GM21529 (cell line): ENCODE results near the gene CD3G.
"Not testable (repeated sequence)": the region's sequence is repeated elsewhere in the genome, so short reads cannot be mapped to it uniquely, and the experiment has no call there.

Experiments
- ATAC-seq: cut with Tn5 transposase; IDR thresholded peaks from one replicate; pipeline ENCODE4 v1.9.1; 2021; ENCODE audit not compliant: unreplicated experiment

The CD3G gene

DNA sequence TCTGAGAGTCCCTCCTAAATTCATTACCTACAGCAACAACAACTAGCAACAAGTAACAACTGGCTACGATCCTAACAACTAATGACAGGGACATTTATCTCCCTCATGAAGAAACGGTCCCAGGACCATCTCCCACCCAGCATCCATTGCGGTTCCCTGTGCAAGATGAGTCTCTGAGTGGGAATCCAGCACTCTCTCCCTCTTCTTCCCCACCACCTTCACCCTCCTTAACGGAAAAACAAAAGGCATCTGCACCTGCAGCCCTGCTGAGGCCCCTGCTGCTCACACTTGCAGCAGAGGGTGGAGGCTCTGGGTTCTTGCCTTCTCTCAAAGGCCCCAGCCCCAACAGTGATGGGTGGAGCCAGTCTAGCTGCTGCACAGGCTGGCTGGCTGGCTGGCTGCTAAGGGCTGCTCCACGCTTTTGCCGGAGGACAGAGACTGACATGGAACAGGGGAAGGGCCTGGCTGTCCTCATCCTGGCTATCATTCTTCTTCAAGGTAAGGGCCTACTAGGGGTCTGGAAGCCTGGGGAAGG is at the start of gene CD3G:
TSS of gene CD3G (plus strand) at position 364 of the 535 bp plus-strand sequence. CDS start at position 444, 80 bp downstream.
- no peak for ATAC-seq

DNA sequence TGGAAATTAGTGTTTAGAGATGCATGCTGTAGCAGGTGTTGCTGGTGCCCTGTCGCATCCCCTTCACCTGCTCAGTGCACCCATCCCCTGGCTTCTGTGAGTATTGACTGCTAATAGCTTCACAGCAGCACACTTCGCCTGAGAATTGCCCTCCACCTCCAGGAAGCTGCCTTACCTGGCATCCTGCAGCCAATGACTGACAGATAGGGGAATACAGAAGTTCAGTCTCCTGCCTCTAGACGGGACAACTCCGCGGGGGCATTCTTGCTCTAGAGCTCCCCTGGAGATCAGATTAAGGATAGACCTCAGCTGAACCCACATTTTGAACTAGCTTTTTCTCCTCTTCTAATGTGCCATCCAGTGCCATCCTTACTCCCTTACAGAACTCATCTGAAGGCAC is 48.9 kb upstream of the CD3G start:
- ATAC-seq: no peak

DNA sequence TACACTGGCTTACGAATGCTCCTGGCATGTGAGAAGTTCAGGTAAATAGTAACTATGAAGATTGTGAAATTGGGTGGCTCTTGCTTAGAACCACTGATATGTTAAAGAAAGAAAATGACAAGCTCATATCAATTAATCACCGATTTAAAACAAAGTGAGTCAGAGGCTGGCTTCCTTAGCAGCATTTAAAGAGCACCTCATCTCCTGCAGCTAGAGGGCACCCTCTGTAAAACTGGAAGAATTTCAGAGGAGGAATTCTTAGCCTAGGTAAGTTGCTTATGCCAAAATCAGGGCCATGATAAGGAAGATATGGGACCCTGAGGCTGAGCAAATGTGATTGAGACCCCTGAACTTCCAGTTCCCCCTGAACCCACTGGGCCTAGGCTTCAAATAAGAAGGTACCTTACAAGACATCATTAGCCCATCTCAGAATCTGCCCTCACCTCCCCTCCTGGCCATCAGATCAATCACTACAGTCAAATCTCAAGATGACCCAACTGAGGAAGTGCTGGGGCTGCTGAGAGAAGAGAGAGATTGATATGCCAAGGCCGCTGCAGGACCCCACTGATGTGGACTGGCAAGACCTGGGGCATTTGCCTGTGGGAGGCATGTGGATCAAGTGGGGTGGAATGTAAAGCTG is 48.2 kb upstream of the CD3G start:
- no peak for ATAC-seq

DNA sequence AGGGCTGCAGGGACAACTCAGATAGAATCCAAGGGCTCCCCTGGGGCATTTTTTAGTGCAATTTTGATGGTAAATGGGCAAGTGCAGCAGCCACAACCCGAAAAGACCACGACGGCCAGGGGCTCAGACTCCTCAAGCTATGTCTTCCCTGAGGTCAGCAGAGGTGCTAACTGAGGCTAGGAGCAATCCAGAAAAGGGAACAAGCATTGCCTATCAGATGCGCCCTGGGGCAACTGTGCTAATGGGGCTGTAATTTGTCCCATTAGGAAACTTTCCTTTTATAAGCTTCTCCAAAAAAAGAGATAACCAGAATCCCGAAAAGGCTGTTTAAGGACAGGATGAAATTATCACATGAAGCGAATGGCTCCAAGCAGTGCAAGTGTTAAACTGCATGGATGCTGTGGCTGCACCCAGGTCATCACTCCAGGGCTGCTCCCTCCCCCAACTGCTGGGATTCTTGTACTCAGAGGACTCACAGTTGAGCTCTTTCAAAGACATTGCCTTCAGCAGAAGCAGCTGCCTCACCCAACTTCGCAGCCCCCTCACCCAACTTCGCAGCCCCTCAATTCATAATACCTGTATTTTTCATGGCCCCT is 42.4 kb upstream of the CD3G start:
- ATAC-seq: no peak

DNA sequence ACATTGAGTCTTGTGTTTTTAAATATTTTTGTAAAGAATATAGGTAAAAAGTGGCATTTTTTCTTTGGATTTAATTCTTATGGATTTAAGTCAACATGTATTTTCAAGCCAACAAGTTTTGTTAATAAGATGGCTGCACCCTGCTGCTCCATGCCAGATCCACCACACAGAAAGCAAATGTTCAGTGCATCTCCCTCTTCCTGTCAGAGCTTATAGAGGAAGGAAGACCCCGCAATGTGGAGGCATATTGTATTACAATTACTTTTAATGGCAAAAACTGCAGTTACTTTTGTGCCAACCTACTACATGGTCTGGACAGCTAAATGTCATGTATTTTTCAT is 39.9 kb upstream of the CD3G start:
- no peak for ATAC-seq

DNA sequence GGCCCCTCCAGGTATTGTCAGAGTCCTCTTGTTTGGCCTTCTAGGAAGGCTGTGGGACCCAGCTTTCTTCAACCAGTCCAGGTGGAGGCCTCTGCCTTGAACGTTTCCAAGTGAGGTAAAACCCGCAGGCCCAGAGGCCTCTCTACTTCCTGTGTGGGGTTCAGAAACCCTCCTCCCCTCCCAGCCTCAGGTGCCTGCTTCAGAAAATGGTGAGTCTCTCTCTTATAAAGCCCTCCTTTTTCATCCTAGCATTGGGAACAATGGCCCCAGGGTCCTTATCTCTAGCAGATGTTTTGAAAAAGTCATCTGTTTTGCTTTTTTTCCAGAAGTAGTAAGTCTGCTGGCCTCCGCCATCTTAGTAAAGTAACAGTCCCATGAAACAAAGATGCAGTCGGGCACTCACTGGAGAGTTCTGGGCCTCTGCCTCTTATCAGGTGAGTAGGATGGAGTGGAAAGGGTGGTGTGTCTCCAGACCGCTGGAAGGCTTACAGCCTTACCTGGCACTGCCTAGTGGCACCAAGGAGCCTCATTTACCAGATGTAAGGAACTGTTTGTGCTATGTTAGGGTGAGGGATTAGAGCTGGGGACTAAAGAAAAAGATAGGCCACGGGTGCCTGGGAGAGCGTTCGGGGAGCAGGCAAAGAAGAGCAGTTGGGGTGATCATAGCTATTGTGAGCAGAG is 39.4 kb upstream of the CD3G start, which contains the start of gene CD3E:
TSS of gene CD3E (plus strand) at position 163 of the 681 bp plus-strand sequence. CDS start at position 386, 223 bp downstream.
- ATAC-seq: no peak

DNA sequence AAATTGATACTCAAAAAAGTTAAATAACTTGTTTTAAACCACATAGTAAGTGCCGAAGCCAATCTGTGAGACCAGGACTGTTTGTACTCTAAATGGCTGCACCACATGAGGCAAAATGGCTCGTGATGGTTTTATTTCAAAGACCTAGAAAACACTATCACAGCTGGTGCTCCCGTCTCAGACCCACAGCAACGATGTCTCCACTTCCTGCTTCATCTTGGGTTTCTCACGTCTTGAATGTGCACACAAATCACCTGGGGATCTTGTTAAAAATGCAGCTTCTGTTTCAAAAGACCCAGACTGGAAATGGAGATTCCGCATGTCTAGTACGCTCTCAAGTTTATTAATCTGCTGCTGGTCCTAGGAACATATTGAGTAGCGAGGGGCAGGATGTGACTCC is 38.4 kb upstream of the CD3G start:
- ATAC-seq: no peak

DNA sequence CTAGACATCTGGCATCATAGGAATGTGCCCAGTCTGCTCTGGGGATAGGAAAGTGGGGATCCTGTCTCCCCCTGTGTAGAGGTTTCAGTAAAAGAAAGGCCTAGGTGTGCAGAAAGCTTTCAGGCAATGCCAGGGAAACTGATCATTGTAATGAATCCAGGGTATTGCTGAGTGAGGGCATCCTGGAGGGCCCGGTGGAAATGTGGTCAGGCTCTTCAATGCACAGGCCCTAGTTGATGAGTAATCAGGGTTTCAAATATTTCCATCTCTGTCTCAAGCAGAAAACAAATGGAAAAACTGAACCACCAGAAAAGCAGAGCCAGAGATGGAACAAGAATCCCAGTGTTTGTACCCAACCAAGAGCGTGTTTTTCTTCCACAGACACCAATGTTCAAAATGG is 37.6 kb upstream of the CD3G start:
- ATAC-seq: no peak

DNA sequence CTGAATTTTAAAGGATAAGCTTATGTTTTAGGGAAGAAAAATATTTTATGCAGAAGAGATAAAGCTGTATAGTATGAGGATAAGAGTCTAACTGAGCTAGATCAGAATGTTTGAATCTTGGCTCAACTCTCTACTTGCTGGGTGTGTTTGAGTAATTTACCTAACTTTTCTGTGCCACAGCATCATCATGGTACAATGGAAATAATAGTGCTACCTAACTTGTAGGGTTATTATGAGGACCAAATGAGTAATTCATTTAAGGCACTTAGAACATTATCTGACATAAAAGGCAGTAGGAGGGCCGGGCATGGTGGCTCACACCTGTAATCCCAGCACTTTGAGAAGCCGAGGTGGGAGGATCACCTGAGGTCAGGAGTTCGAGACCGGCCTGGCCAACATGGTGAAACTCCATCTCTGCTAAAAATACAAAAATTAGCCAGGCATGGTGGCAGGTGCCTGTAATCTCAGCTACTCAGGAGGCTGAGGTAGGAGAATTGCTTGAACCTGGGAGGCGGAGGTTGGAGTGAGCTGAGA is 35.1 kb upstream of the CD3G start:
- ATAC-seq: not testable (repeated sequence)

DNA sequence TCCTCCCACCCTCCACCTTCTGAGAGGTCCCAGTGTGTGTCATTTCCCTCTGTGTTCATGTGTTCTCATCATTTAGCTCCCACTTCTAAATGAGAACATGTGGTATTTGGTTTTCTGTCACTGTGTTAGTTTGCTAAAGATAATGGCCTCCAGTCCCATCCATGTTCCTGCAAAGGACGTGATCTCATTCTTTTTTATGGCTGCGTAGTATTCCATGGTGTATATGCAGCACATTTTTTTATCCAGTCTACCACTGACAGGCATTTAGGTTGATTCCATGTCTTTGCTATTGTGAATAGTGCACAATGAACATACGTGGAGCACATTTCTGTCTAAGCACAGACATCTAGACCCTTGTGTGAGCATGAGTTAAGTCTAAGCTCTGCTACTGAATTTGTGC is 33.9 kb upstream of the CD3G start:
- no peak for ATAC-seq

DNA sequence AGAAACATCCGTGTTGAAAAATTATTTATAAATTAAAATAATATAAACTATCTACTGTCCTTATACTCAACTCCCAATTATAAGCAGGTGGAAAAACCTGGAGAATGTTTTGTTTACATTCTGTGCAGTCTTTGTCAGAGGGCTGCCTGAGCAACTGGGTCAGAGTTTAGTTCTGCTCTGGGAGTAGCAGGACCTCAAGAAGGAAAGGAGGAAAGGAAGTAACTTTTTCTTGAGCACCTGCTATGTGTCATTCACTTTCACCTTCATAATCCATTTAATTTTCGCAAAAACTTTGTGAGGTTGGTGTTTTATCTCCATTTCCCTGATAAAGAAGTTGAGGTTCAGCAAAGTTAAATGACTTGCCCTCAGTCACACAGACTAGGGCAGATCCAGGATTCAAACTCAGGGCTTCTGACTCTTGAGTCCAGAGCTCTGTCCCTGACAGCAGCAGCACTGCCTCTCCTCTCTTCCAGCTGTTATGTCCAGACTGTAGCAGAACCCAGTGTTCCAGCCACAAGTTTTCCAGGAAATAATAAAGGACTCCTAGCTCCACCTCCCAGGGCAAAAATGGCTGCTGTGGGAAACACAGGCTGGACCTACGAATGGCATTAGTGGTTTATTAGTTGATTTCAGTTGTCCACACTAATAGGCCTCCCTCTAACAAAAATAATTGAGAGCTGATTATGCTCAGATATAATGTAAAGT is 33.2 kb upstream of the CD3G start:
- ATAC-seq: no peak

DNA sequence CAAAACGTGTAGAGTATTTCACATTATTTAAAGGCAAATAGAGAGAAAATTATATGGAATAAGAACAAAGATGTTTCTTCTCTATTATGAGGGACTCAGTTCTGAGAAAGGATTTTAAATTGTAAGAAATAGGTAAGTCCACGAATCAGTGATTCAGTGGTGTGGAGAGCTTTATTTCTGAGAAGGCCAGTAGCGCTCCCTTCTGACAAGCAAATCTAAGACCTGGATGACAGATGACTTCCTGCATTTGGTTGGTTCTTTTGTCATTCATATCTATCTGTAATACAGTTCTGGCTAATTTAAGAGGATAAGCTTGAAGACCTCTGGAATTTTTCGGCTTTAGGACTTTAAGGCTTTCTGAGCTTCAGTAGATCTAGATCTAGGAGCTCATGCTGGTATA is 32.6 kb upstream of the CD3G start:
- ATAC-seq: no peak

DNA sequence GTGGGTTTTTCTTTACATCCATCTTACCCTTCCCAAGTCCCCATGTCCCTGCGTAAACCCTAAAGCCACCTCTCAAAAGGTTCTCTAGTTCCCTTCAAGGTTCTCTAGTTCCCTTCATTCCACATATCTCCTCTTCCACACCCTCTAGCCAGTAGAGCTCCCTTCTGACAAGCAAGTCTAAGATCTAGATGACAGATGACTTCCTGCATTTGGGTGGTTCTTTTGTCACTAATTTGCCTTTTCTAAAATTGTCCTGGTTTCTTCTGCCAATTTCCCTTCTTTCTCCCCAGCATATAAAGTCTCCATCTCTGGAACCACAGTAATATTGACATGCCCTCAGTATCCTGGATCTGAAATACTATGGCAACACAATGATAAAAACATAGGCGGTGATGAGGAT is 31.8 kb upstream of the CD3G start:
- ATAC-seq: no peak

DNA sequence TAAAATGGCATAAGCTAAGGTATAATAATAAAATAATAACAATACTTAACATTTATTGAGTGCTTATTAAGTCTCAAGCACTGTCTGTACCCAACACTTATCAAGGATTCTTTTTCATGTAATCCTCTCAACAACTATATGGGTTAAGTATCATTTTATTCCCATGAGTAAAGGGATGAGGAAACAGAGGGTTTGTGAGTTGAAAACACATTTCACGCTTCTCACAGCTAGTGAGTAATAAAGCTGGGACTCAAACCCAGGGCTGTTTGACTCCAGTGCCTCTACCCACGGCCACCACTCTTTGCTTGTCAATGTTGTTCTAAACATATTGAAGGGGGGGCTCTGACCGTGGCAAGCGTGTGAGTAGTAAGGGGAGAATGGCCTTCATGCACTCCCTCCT is 30.9 kb upstream of the CD3G start:
- ATAC-seq: no peak

DNA sequence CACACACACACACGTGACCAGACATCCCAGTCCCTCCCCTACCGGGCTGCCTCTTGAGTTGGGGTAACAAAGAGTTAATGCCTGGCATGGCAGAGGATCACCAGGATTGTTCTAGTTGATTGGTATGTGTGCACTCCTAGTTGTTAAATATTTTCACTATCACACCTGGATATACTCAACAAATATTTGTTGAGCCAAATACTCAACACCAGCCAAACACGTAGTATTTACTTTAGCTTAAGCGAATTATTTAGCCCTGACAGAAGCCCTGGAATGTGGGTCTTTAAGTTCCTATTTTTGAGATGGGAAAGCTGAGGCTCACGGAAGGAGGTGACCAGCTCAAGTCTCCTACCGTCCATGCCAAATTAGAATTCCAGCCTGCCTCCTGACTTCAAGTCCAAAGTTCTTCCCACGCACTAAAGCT is 29.1 kb upstream of the CD3G start:
- ATAC-seq: no peak

DNA sequence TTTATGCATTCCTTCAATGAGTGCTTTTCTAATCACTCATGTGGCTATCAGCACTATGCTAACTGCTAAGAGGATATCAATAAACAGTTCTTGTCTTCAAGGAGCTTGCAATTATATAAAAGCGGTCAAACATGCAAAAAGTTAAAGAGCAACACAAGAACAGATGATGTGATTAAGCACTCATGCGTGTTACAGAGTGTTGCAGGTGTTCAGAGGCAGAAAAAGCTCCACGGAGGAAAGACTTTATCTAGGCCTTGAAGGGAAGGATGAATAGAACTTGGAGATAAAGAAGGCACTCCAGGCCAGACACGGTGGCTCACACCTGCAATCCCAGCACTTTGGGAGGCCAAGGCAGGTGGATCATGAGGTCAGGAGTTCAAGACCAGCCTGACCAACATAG is 26.0 kb upstream of the CD3G start:
- no peak for ATAC-seq

DNA sequence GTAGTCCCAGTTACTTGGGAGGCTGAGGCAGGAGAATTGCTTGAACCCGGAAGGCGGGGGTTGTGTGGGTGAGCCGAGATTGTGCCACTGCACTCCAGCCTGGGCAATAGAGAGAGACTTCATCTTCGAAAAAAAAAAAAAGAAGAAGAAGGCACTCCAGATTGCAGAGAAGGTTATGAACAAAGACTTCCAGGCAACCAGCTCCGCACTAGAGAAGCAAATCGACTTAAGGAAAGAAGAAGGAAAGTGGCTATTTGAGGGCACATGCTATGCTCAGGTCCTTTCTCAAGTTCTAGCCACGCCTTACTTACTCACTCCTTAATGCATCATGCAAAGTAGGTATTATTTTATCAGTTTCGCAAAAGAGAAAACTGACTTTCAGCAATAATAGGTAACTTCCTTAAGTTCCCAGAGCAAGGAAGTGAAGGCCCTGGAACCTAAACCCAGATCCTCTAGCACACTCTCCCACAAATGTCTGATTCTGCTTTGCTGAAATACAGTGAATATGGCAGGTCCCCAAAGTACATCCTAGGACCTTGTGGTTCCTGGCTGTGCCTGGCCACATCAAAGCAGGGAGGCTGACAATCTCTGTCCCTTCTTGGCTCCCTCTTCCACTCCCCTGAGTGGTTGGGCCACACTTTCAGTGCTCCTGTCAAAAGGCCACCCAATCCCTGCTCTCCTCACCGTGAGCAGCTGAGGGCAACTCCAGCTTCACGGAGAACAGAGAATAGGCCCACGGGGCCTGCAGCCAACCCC is 25.4 kb upstream of the CD3G start:
- ATAC-seq: no peak

DNA sequence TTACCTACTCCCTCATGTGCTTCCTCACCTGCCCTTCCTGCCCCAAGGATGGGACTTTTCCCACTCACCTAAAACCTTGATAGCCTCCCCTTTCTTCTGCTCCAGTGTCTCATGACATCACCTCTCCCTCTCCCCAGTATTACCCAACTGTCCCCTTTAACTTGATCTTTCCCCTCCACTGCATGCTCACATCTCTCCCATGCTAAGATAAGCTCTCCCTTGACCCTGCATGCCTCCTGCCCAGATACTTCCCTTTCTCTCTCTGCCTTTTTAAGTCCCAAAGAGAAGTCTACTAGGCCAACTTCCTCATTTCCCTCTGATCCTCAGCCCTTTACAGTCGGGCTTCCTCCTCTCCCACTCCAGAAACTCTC is 24.8 kb upstream of the CD3G start:
- ATAC-seq: no peak

DNA sequence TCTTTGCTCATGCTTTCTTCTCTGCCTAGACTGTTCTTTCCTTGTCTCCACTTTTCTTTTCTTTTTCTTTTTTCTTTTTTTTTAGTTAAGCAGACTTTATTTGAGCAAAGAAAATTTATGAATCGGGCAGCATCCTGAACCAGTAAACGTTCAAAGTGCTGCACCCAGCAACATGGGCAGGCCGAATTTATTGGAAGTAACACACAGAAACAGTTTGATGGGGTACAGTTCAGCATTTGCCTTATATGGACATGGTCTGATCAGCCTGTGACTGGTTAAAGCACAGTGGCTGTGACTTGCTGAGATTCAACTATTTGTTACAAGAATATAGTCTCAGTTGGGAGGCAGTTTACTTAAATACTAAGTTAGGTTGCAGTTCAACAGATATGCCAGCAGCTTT is 23.6 kb upstream of the CD3G start:
- ATAC-seq: no peak

DNA sequence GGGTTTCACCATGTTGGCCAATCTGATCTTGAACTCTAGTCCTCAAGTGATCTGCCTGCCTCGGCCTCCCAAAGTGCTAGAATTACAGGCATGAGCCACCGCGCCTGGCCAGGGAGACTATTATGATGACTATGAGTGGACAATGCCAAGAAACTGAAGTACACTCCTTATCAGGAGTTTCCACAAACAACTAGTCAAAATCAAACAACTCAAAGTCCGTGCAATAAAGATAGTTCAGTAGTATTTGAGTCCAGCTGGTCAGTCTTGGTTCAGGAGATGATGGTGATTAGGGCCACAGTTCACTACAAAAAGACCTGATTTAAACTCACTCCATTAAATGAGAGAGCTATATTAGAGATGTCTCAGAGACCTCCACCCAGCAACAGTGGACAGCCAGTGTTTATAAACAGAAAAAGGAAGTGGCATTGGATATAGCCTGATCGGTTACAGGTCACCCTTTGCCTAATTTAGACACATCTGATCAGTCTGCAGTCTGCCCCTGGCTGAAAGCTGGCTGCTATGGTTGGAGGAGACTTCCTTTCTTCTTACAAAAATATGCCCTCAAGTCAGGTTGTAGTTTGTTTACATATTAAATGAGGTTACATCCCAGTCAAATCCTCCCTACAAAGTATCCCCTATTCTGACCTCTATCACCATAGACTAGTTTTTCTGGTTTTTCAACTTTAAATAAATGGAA is 22.6 kb upstream of the CD3G start:
- no peak for ATAC-seq
